Upper lobe of left lung (tissue), 4 donors: ENCODE data around the gene LARGE1.

Source experiments
- POLR2A ChIP-seq, 4 donors: fragments of 450-650 bp; IDR thresholded peaks; one replicate each; pipeline ENCODE4 v1.5.1; 2016 to 2017; ENCODE audit warnings: antibody characterized with exemption in 4 of 4, mild to moderate bottlenecking in 2 of 4
- POLR2AphosphoS5 ChIP-seq, 2 donors: sonication (generic); formaldehyde crosslinking; IDR thresholded peaks; one replicate each; pipeline ENCODE4 v1.5.1; 2017; ENCODE audit warnings: antibody characterized with exemption in 2 of 2
- TF ChIP-seq, protein P1 (sequence below), 6 experiments: fragments of 450-650 bp in 4 of 6; fragments of 200-600 bp in 2 of 6; sonication (generic) in 2 of 6; IDR thresholded peaks; one replicate each; pipeline ENCODE4 v1.5.1; 2016 to 2019; ENCODE audit warnings: antibody characterized with exemption in 6 of 6

DNA sequence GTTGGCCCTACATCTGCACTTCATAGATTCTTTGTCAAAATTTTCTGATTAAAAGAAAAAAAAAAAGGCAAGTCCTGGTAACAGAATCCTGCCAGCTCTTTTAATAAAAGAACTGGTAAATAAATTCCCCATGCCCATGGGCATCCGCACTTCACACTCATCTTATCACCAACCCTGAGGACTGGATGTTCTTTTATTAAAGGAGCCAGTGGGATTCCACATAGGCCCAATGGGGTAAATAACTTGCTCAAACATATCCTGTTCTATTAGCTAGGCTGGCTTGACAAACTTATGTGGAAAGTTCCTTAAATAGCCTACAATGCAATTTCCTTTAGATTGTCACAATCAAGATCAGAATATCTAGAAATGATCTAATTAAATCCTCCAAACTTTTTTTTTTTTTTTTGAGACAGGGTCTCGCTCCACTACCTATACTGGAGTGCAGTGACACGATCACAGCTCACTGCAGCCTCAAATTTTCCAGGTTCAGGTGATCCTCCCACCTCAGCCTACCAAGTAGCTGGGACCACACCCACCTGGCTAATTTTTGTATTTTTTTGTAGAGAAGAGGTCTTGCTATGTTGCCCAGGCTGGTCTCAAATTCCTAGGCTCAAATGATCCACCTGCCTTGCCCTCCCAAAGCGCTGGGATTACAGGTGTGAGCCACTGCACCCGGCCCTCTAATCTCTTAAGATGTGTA lies 380.9 kb downstream of the LARGE1 start:
- TF ChIP-seq POLR2AphosphoS5 (IDR thresholded peaks at IDR 0.05) (no peak), POLR2A (IDR thresholded peaks at IDR 0.05) (no peak)
- TF ChIP-seq, protein P1, sequence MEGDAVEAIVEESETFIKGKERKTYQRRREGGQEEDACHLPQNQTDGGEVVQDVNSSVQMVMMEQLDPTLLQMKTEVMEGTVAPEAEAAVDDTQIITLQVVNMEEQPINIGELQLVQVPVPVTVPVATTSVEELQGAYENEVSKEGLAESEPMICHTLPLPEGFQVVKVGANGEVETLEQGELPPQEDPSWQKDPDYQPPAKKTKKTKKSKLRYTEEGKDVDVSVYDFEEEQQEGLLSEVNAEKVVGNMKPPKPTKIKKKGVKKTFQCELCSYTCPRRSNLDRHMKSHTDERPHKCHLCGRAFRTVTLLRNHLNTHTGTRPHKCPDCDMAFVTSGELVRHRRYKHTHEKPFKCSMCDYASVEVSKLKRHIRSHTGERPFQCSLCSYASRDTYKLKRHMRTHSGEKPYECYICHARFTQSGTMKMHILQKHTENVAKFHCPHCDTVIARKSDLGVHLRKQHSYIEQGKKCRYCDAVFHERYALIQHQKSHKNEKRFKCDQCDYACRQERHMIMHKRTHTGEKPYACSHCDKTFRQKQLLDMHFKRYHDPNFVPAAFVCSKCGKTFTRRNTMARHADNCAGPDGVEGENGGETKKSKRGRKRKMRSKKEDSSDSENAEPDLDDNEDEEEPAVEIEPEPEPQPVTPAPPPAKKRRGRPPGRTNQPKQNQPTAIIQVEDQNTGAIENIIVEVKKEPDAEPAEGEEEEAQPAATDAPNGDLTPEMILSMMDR (IDR thresholded peaks at IDR 0.05) = no peak
